ENCODE results near the gene LCK. TPM values are rescaled to one million over a fixed set of nuclear protein-coding genes. Genes with fewer than 3 reads are reported as not detected.

The LCK gene
- total RNA-seq, 1 donor from 2014 or later: 0.77 TPM

DNA sequence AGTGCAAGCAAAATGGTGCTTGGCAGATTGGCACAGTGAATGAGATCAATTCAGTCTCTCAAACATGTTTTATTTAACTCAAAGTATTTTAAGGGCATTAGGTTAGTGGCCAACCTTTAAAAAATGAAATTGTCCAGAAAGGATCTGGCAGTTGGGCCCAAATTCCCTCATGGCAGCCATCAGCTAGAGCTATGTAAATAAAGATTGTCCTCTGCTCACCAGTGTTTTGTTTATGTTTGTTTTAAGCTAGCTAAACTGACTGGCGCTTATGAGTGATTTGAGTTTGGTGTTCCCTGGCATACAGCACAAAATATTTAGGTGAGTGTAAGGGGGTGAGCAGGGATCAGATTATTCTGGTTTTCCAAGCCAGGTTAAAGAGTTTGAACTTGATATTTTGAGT is 58.9 kb downstream of the LCK start:
- peak overlapping the region; percentile 59 for H3K27ac Mint-ChIP-seq
- no peak overlapping the region for H3K4me3 Mint-ChIP-seq (ENCODE audit: low read depth)
- peaks cover 19% of the 10 kb centered on the region for H3K36me3 Mint-ChIP-seq (ENCODE audit: insufficient read depth)
- no peaks in the 10 kb centered on the region for H3K9me3 Mint-ChIP-seq (ENCODE audit: low read depth)
- DNase-seq (ENCODE audit: low spot score, unreplicated experiment): no peak
- H3K27me3 Mint-ChIP-seq: no peaks in the 10 kb centered on the region
- peaks cover 25% of the 10 kb centered on the region for H3K4me1 Mint-ChIP-seq (ENCODE audit: low read depth)
- TF ChIP-seq, protein P1, sequence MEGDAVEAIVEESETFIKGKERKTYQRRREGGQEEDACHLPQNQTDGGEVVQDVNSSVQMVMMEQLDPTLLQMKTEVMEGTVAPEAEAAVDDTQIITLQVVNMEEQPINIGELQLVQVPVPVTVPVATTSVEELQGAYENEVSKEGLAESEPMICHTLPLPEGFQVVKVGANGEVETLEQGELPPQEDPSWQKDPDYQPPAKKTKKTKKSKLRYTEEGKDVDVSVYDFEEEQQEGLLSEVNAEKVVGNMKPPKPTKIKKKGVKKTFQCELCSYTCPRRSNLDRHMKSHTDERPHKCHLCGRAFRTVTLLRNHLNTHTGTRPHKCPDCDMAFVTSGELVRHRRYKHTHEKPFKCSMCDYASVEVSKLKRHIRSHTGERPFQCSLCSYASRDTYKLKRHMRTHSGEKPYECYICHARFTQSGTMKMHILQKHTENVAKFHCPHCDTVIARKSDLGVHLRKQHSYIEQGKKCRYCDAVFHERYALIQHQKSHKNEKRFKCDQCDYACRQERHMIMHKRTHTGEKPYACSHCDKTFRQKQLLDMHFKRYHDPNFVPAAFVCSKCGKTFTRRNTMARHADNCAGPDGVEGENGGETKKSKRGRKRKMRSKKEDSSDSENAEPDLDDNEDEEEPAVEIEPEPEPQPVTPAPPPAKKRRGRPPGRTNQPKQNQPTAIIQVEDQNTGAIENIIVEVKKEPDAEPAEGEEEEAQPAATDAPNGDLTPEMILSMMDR (IDR thresholded peaks at IDR 0.05; ENCODE audit: unreplicated experiment): no peak

- H3K4me3 Mint-ChIP-seq (ENCODE audit: low read depth): no peak overlapping the region
- DNase-seq (ENCODE audit: low spot score, unreplicated experiment): no peak
- H3K27me3 Mint-ChIP-seq: no peaks in the 10 kb centered on the region
- no peaks in the 10 kb centered on the region for H3K9me3 Mint-ChIP-seq (ENCODE audit: low read depth)
- H3K36me3 Mint-ChIP-seq (ENCODE audit: insufficient read depth): peaks cover 11% of the 10 kb centered on the region
- TF ChIP-seq, protein P1 (IDR thresholded peaks at IDR 0.05; ENCODE audit: unreplicated experiment): no peak
- H3K4me1 Mint-ChIP-seq (ENCODE audit: low read depth): peaks cover 25% of the 10 kb centered on the region
- H3K27ac Mint-ChIP-seq: peak overlapping the region; percentile 54
Observed at GRCh38 chr1:32311709-32312393, 60.8 kb downstream of the LCK start.

DNA sequence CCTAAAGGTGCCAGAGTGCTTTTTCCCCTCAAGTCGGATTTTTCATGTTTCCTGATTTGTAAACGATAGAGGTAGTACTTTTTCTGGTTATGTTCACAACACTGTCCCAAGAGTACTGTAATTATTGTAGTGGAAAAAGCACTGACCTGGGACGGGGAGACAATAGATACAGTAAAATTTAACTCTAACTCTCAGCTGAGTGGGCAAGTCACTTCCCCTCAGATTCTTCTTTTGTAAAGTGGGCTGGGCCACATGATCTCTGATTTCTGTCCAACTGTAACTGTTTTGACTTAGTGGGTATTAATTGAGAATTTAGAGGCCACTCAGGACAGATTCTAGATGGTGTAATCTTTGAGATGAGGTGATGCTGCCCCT is 65.8 kb downstream of the LCK start:
- Mint-ChIP-seq H3K27me3 (no peaks in the 10 kb centered on the region), H3K4me3 (ENCODE audit: low read depth) (no peak overlapping the region), H3K36me3 (ENCODE audit: insufficient read depth) (peaks cover 8% of the 10 kb centered on the region), H3K27ac (peak overlapping the region; percentile 4), H3K9me3 (ENCODE audit: low read depth) (no peaks in the 10 kb centered on the region), H3K4me1 (ENCODE audit: low read depth) (peaks cover 10% of the 10 kb centered on the region)
- no peak for DNase-seq (ENCODE audit: low spot score, unreplicated experiment)
- TF ChIP-seq, protein P1 (IDR thresholded peaks at IDR 0.05; ENCODE audit: unreplicated experiment): no peak

DNA sequence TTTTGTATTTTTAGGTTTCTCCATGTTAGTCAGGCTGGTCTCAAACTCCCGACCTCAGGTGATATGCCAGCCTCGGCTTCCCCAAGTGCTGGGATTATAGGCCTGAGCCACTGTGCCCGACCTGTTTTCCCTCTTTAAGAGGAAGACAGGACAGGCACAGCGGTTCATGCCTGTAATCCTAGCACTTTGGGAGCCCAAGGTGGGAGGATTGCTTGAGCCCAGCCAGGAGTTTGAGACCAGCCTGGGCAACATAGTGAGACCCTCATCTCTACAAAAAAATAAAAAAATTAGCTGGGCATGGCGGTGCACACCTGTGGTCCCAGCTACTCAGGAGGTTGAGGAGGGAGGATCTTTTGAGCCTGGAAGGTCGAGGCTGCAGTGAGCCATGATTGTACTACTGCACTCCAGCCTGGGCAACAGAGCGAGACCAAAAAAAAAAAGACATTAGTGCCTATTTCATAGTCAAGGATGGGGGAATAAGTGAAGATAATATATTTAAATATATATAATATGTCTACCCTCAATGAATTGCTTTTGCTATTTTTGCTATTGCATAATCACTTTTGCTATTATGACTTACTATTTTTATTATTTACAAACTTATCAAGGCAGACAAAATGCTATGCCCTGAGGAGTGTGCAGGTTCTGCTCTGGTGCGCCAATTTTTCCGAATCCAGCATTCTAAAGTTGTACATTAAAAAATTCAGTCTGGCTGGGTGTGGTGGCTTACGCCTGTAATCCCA is 67.2 kb downstream of the LCK start:
- no peak for DNase-seq (ENCODE audit: low spot score, unreplicated experiment)
- no peak overlapping the region for H3K27ac Mint-ChIP-seq
- H3K36me3 Mint-ChIP-seq (ENCODE audit: insufficient read depth): peaks cover 8% of the 10 kb centered on the region
- H3K4me3 Mint-ChIP-seq (ENCODE audit: low read depth): no peak overlapping the region
- TF ChIP-seq, protein P1 (IDR thresholded peaks at IDR 0.05; ENCODE audit: unreplicated experiment): no peak
- no peaks in the 10 kb centered on the region for H3K9me3 Mint-ChIP-seq (ENCODE audit: low read depth)
- peaks cover 20% of the 10 kb centered on the region for H3K4me1 Mint-ChIP-seq (ENCODE audit: low read depth)
- H3K27me3 Mint-ChIP-seq: no peaks in the 10 kb centered on the region

DNA sequence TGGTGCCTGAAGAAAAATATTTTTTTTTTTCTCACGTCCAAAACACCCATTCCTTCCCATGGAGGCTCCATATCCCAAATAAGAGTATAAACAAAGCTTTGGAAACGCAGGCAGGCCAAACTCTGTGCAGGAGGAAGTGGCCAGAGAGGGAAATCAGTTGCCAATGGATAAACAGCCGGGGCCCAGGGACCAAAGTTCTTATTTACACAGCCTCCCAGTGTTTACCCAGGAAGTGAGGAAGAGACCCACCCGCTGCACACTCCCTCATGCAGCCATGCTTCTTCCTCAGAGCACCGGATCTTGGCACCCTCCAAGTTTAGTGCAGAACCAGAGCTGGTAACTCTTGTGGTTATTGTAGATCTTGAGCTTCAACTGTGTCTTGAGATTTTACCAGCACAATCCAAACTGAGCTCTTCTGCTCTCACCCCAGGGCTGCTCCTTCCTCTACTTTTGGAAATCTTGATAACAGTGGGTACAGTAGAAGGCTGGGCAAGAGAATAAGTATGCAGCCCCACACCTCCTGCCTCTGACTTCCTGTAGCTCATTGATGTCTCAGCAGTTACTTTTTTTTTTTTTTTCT is 70.7 kb downstream of the LCK start:
- H3K27ac Mint-ChIP-seq: peak overlapping the region; percentile 93
- peaks cover 8% of the 10 kb centered on the region for H3K36me3 Mint-ChIP-seq (ENCODE audit: insufficient read depth)
- peak overlapping the region; percentile 41 for H3K4me3 Mint-ChIP-seq (ENCODE audit: low read depth)
- TF ChIP-seq, protein P1 (IDR thresholded peaks at IDR 0.05; ENCODE audit: unreplicated experiment): no peak
- no peaks in the 10 kb centered on the region for H3K9me3 Mint-ChIP-seq (ENCODE audit: low read depth)
- H3K4me1 Mint-ChIP-seq (ENCODE audit: low read depth): peaks cover 20% of the 10 kb centered on the region
- no peak for DNase-seq (ENCODE audit: low spot score, unreplicated experiment)
- H3K27me3 Mint-ChIP-seq: no peaks in the 10 kb centered on the region
